ENCODE measurements around the gene UQCRC2. TPM values are rescaled to one million over a fixed set of nuclear protein-coding genes. Genes with fewer than 3 reads are reported as not detected.

UQCRC2 gene
- total and polyA plus RNA-seq, 10 of the 15 experiments (the other 5 are each of a cell fraction or from before 2014, with no cell fraction given) = 256 to 563 (median 327) TPM

DNA sequence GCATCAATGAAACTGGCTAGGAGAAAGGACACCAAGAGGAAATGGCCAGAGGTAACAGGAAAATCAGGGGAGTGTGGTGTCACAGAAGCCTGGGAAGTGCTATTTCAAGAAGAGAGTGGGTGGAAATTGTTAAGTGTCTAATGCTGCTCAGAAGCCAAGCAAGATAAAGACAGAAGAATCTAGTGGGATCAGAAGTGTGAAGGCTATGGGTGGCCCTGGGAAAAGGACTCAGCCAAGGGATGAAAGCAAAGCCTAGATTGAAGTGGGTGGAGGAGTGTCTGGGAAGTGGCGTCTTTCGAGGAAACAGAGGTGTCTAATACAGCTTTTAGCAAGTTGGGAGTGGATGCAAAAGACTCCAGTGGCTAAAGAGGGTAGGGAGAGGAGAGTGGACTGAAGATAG lies 34.3 kb downstream of the UQCRC2 start:
- H3K79me2 ChIP-seq (ENCODE audit: control insufficient read depth, insufficient read depth, low read length) = no peaks in the 10 kb centered on the region
- H2AFZ ChIP-seq (ENCODE audit: control insufficient read depth, low read depth, low read length) = no peak overlapping the region
- H3K27ac ChIP-seq (ENCODE audit: control insufficient read depth, insufficient read depth) = no peak overlapping the region
- CTCF ChIA-PET = interaction anchor here (1.4 kb wide), 1 partner anchor 90 kb away, joined by 4 read pairs; no protein-coding TSS in a partner anchor
- no peak overlapping the region for H3K4me2 ChIP-seq (ENCODE audit: control insufficient read depth, insufficient read depth)
- SMC1A ChIA-PET (ENCODE audit: uncharacterized antibody, unreplicated experiment) = interaction anchor here (0.6 kb wide), 1 partner anchor 11 kb away, joined by 3 read pairs; no protein-coding TSS in a partner anchor
- no peak overlapping the region for H3K4me3 ChIP-seq
- no peak for DNase-seq (ENCODE audit: low read depth, low spot score)
- RAD21 ChIA-PET (ENCODE audit: unreplicated experiment) = no interaction called here
- POLR2A ChIA-PET = no interaction called here
- H3K4me1 ChIP-seq (ENCODE audit: control insufficient read depth, insufficient read depth, low read length) = no peaks in the 10 kb centered on the region
- TF ChIP-seq, protein P1, sequence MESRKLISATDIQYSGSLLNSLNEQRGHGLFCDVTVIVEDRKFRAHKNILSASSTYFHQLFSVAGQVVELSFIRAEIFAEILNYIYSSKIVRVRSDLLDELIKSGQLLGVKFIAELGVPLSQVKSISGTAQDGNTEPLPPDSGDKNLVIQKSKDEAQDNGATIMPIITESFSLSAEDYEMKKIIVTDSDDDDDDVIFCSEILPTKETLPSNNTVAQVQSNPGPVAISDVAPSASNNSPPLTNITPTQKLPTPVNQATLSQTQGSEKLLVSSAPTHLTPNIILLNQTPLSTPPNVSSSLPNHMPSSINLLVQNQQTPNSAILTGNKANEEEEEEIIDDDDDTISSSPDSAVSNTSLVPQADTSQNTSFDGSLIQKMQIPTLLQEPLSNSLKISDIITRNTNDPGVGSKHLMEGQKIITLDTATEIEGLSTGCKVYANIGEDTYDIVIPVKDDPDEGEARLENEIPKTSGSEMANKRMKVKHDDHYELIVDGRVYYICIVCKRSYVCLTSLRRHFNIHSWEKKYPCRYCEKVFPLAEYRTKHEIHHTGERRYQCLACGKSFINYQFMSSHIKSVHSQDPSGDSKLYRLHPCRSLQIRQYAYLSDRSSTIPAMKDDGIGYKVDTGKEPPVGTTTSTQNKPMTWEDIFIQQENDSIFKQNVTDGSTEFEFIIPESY (IDR thresholded peaks at IDR 0.05) = no peak
- no peaks in the 10 kb centered on the region for H3K9me3 ChIP-seq (replicated peaks; ENCODE audit: control insufficient read depth, insufficient read depth, low read length)
- no peak overlapping the region for H3K9ac ChIP-seq (ENCODE audit: control insufficient read depth, insufficient read depth, low read length)
- ATAC-seq = no peak
- no peaks in the 10 kb centered on the region for H4K20me1 ChIP-seq (ENCODE audit: control insufficient read depth, insufficient read depth)
- FAIRE-seq = no peak
- H3K36me3 ChIP-seq (ENCODE audit: control insufficient read depth in 2 of 2, insufficient read depth in 2 of 2, low read length in 1 of 2) = peaks cover under 1 to 23% of the 10 kb centered on the region in 2 experiments
- in situ Hi-C loops (cut with MboI) (no loop called here), intact Hi-C loops (cut with micrococcal nuclease; ENCODE audit: unreplicated experiment) (no loop called here)
- WGBS (ENCODE audit: insufficient coverage, insufficient replicate concordance, low lambda C conversion rate, missing lambda C conversion rate) = 96% methylated on average over 2 of the region's 2 CpGs
- BruUV-seq (replicated peaks) = no TSS peak
- H3K27me3 ChIP-seq (replicated peaks in 1 of 2; ENCODE audit: control insufficient read depth in 2 of 2, insufficient read depth in 2 of 2, low read length in 1 of 2) = no peaks in the 10 kb centered on the region

DNA sequence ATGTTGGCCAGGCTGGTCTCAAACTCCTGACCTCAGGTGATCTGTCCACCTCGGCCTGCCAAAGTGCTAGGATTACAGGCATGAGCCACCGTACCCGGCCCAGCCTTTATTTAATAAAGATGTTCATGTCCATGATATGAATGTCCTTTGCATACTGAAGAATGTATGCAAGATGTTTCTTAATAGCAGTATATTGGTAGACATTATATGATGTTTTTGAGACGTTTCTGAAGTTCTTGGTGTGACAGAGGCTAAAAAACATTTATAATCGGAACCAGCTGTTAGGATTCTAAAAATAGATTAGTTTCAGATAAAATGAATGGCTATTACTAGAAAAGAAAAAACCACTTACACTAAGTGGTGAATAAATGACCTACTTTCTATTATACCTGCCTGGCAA lies 36.0 kb downstream of the UQCRC2 start:
- in situ Hi-C loops (cut with MboI) = no loop called here
- RAD21 ChIA-PET (ENCODE audit: unreplicated experiment) = interaction anchor here (1.1 to 2.7 kb wide), 5 partner anchors 11 to 199 kb away, joined by 3 to 16 read pairs (median 8); partner anchors contain the start of gene PDZD9
- 72% methylated on average over 5 of the region's 5 CpGs for whole genome bisulfite sequencing (ENCODE audit: insufficient coverage, insufficient replicate concordance, low lambda C conversion rate, missing lambda C conversion rate)
- intact Hi-C loops (cut with micrococcal nuclease; ENCODE audit: unreplicated experiment) = no loop called here
- H3K36me3 ChIP-seq (ENCODE audit: control insufficient read depth in 2 of 2, insufficient read depth in 2 of 2, low read length in 1 of 2) = peaks cover 0 to 13% of the 10 kb centered on the region in 2 experiments; a peak in 2 of 4 replicates
- POLR2A ChIA-PET = interaction anchor here (1.6 kb wide), 1 partner anchor 82 kb away, joined by 4 read pairs; no protein-coding TSS in a partner anchor
- no peak overlapping the region for H3K4me2 ChIP-seq (ENCODE audit: control insufficient read depth, insufficient read depth)
- no peak overlapping the region for H3K9ac ChIP-seq (ENCODE audit: control insufficient read depth, insufficient read depth, low read length)
- DNase-seq (ENCODE audit: low read depth, low spot score) = no peak
- no peaks in the 10 kb centered on the region for H4K20me1 ChIP-seq (ENCODE audit: control insufficient read depth, insufficient read depth)
- no peaks in the 10 kb centered on the region for H3K4me1 ChIP-seq (ENCODE audit: control insufficient read depth, insufficient read depth, low read length)
- FAIRE-seq = no peak
- H3K79me2 ChIP-seq (ENCODE audit: control insufficient read depth, insufficient read depth, low read length) = no peaks in the 10 kb centered on the region
- H3K27ac ChIP-seq (ENCODE audit: control insufficient read depth, insufficient read depth) = no peak overlapping the region
- no TSS peak for BruUV-seq (replicated peaks)
- ATAC-seq = no peak
- CTCF ChIA-PET = interaction anchor here (0.5 to 3.8 kb wide), 6 partner anchors 10 to 200 kb away, joined by 6 to 40 read pairs (median 10); no protein-coding TSS in a partner anchor
- no peaks in the 10 kb centered on the region for H3K27me3 ChIP-seq (replicated peaks in 1 of 2; ENCODE audit: control insufficient read depth in 2 of 2, insufficient read depth in 2 of 2, low read length in 1 of 2)
- no peak overlapping the region for H2AFZ ChIP-seq (ENCODE audit: control insufficient read depth, low read depth, low read length)
- SMC1A ChIA-PET (ENCODE audit: uncharacterized antibody, unreplicated experiment) = interaction anchor here (1.1 to 25.5 kb wide), 14 partner anchors 8 to 199 kb away, joined by 3 to 567 read pairs (median 6); partner anchors contain the start of gene UQCRC2
- H3K9me3 ChIP-seq (replicated peaks; ENCODE audit: control insufficient read depth, insufficient read depth, low read length) = no peaks in the 10 kb centered on the region
- no peak overlapping the region for H3K4me3 ChIP-seq
- TF ChIP-seq SUPT20H (IDR thresholded peaks at IDR 0.05; ENCODE audit: borderline replicate concordance, control insufficient read depth, low read depth, low read length) = no peak
- TF ChIP-seq, protein P2, sequence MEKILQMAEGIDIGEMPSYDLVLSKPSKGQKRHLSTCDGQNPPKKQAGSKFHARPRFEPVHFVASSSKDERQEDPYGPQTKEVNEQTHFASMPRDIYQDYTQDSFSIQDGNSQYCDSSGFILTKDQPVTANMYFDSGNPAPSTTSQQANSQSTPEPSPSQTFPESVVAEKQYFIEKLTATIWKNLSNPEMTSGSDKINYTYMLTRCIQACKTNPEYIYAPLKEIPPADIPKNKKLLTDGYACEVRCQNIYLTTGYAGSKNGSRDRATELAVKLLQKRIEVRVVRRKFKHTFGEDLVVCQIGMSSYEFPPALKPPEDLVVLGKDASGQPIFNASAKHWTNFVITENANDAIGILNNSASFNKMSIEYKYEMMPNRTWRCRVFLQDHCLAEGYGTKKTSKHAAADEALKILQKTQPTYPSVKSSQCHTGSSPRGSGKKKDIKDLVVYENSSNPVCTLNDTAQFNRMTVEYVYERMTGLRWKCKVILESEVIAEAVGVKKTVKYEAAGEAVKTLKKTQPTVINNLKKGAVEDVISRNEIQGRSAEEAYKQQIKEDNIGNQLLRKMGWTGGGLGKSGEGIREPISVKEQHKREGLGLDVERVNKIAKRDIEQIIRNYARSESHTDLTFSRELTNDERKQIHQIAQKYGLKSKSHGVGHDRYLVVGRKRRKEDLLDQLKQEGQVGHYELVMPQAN (conservative IDR thresholded peaks at IDR 0.05) = no peak
- no peak for TF ChIP-seq IKZF2 (IDR thresholded peaks at IDR 0.05)
- no peak for TF ChIP-seq BHLHE40 (IDR thresholded peaks at IDR 0.05; ENCODE audit: borderline replicate concordance in 1 of 2, low read depth in 2 of 2, low read length in 1 of 2)
- TF ChIP-seq, protein P3, sequence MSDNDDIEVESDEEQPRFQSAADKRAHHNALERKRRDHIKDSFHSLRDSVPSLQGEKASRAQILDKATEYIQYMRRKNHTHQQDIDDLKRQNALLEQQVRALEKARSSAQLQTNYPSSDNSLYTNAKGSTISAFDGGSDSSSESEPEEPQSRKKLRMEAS (IDR thresholded peaks at IDR 0.05; ENCODE audit: low read depth, low read length) = no peak
- no peak for TF ChIP-seq ZNF384 (IDR thresholded peaks at IDR 0.05; ENCODE audit: borderline replicate concordance, low read depth, low read length)
- TF ChIP-seq HDAC6 (IDR thresholded peaks at IDR 0.05; ENCODE audit: unreplicated experiment) = no peak
- TF ChIP-seq CBX5 (IDR thresholded peaks at IDR 0.05; ENCODE audit: low read depth) = no peak
- TF ChIP-seq CBFB (IDR thresholded peaks at IDR 0.05; ENCODE audit: low read depth) = no peak
- no peak for TF ChIP-seq ATF7 (IDR thresholded peaks at IDR 0.05; ENCODE audit: low read depth)
